SU-DHL-6 (cell line): Measurements from ENCODE around the gene THSD7B.

Experiments
- H2AFZ ChIP-seq: fragments of 200-600 bp; sonication (generic); 2 replicates; pipeline ENCODE4 v1.6.1; 2014; ENCODE audit warnings: low read depth, mild to moderate bottlenecking, moderate library complexity, mixed read lengths, antibody characterized with exemption, low read length; ENCODE audit not compliant: severe bottlenecking
- H3F3A ChIP-seq: fragments of 200-600 bp; shearing (Covaris generic); 2 replicates; pipeline ENCODE4 v1.6.0; 2016; ENCODE audit warnings: antibody characterized with exemption, mild to moderate bottlenecking; ENCODE audit not compliant: insufficient read depth
- H3K27ac ChIP-seq: fragments of 200-600 bp; sonication (generic); 2 replicates; pipeline ENCODE4 v1.5.1; 2016; ENCODE audit warnings: low read depth, mild to moderate bottlenecking, low read length, moderate library complexity, mixed read lengths
- H3K27me3 ChIP-seq: fragments of 200-600 bp; sonication (generic), shearing (Covaris generic); 2 replicates; pipeline ENCODE4 v1.6.0; 2014; ENCODE audit warnings: mild to moderate bottlenecking, low read length
- H3K36me3 ChIP-seq: fragments of 200-600 bp; sonication (generic); 2 replicates; pipeline ENCODE4 v1.6.1; 2014; ENCODE audit warnings: mild to moderate bottlenecking, low read length, mixed read lengths
- H3K4me2 ChIP-seq: fragments of 300-600, 200-600 bp; shearing (Covaris generic), sonication (generic); 2 replicates; pipeline ENCODE4 v1.6.0; 2014; ENCODE audit warnings: low read length, low read depth, mild to moderate bottlenecking; ENCODE audit not compliant: poor library complexity, severe bottlenecking
- H3K4me3 ChIP-seq: fragments of 200-600 bp; sonication (generic); 2 replicates; pipeline ENCODE4 v1.5.1; 2014; ENCODE audit warnings: antibody characterized with exemption, low read length, mild to moderate bottlenecking, mixed read lengths; ENCODE audit not compliant: insufficient read depth, poor library complexity, severe bottlenecking
- H3K79me2 ChIP-seq: fragments of 200-600 bp; sonication (generic); 2 replicates; pipeline ENCODE4 v1.6.1; 2014; ENCODE audit warnings: mild to moderate bottlenecking, low read length, moderate library complexity; ENCODE audit not compliant: insufficient read depth
- H3K9ac ChIP-seq: fragments of 200-600 bp; sonication (generic); 2 replicates; pipeline ENCODE4 v1.7.0; 2014; ENCODE audit warnings: mild to moderate bottlenecking, low read length
- H3K9me2 ChIP-seq: fragments of 200-600 bp; sonication (generic); replicated peaks from 2 replicates; pipeline ENCODE4 v1.6.1; 2014; ENCODE audit warnings: low read length; ENCODE audit not compliant: insufficient read depth
- H3K9me3 ChIP-seq: fragments of 200-600 bp; sonication (generic); 2 replicates; pipeline ENCODE4 v1.6.1; 2014; ENCODE audit warnings: low read length, mixed read lengths; ENCODE audit not compliant: insufficient read depth
- H4K20me1 ChIP-seq: fragments of 200-600 bp; sonication (generic); 2 replicates; pipeline ENCODE4 v1.6.1; 2014; ENCODE audit warnings: low read depth, mild to moderate bottlenecking, antibody characterized with exemption, low read length, moderate library complexity, mixed read lengths
- EZH2phosphoT487 ChIP-seq: fragments of 200-600 bp; sonication (generic), shearing (Covaris generic); conservative IDR thresholded peaks from 2 replicates; pipeline ENCODE4 v1.6.1; 2018; ENCODE audit warnings: mild to moderate bottlenecking, antibody characterized with exemption, low read length, moderate library complexity, mixed read lengths
- TF ChIP-seq, protein P1 (sequence below): fragments of 200-600 bp; sonication (generic); IDR thresholded peaks from one replicate; pipeline ENCODE4 v1.5.1; 2017; ENCODE audit warnings: antibody characterized with exemption, mild to moderate bottlenecking, low read length, moderate library complexity; ENCODE audit not compliant: insufficient read depth, poor library complexity, severe bottlenecking

Gene THSD7B

DNA sequence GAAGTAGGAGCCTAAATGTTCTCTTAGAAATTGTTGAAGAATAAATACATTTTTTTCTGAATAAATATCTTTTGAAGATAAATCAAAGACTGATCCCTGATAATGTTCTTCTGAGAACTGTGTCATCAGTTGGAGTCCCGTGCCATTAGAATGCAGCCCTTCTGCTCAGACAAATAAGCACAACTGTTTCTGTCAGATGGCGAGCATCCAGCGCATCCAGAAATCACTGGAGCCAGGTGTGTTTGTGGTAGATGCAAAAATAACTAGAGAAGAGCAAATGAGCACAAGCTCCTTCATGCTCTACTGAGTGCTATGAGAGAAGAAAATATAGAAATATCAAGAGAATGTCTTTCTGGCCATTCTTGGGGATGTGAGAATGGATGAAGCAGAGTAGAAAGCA lies 573.7 kb downstream of the THSD7B start:
- Histone ChIP-seq H3K9me2 (no peaks in the 10 kb centered on the region), H3K27ac (no peak overlapping the region), H3K4me3 (no peak overlapping the region), H2AFZ (no peak overlapping the region), H3K36me3 (no peaks in the 10 kb centered on the region), H3F3A (no peaks in the 10 kb centered on the region), H3K27me3 (no peaks in the 10 kb centered on the region), H4K20me1 (no peaks in the 10 kb centered on the region), H3K9me3 (no peaks in the 10 kb centered on the region), H3K4me2 (no peak overlapping the region), H3K79me2 (no peaks in the 10 kb centered on the region), H3K9ac (no peak overlapping the region)
- TF ChIP-seq, protein P1, sequence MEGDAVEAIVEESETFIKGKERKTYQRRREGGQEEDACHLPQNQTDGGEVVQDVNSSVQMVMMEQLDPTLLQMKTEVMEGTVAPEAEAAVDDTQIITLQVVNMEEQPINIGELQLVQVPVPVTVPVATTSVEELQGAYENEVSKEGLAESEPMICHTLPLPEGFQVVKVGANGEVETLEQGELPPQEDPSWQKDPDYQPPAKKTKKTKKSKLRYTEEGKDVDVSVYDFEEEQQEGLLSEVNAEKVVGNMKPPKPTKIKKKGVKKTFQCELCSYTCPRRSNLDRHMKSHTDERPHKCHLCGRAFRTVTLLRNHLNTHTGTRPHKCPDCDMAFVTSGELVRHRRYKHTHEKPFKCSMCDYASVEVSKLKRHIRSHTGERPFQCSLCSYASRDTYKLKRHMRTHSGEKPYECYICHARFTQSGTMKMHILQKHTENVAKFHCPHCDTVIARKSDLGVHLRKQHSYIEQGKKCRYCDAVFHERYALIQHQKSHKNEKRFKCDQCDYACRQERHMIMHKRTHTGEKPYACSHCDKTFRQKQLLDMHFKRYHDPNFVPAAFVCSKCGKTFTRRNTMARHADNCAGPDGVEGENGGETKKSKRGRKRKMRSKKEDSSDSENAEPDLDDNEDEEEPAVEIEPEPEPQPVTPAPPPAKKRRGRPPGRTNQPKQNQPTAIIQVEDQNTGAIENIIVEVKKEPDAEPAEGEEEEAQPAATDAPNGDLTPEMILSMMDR = no peak
- TF ChIP-seq EZH2phosphoT487 = no peak

DNA sequence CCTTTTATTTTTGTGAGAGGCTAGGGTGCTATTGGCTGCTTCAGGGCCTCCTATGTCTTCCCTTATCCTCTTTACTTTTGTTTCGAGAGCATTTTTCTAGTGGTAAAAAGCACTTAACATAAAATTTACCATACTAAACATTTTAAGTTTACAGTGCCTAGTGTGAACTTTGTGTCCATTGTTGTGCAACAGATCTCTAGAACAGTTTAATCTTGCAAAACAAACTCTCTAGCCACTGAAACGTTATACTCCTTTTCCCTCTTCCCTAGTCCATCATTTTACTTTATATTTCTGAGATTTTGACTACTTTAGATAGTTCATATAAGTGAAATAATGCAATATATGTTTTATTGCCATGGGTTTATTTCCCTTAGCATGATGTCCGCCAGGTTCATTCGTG lies 580.6 kb downstream of the THSD7B start:
- no peaks in the 10 kb centered on the region for H3K79me2 ChIP-seq
- H4K20me1 ChIP-seq = no peaks in the 10 kb centered on the region
- H2AFZ ChIP-seq = no peak overlapping the region
- H3K9ac ChIP-seq = no peak overlapping the region
- no peaks in the 10 kb centered on the region for H3K9me2 ChIP-seq
- no peak overlapping the region for H3K27ac ChIP-seq
- no peaks in the 10 kb centered on the region for H3K27me3 ChIP-seq
- H3F3A ChIP-seq = no peaks in the 10 kb centered on the region
- no peaks in the 10 kb centered on the region for H3K36me3 ChIP-seq
- no peak overlapping the region for H3K4me3 ChIP-seq
- TF ChIP-seq, protein P1 = no peak
- TF ChIP-seq EZH2phosphoT487 = no peak
- no peak overlapping the region for H3K4me2 ChIP-seq
- H3K9me3 ChIP-seq = no peaks in the 10 kb centered on the region

DNA sequence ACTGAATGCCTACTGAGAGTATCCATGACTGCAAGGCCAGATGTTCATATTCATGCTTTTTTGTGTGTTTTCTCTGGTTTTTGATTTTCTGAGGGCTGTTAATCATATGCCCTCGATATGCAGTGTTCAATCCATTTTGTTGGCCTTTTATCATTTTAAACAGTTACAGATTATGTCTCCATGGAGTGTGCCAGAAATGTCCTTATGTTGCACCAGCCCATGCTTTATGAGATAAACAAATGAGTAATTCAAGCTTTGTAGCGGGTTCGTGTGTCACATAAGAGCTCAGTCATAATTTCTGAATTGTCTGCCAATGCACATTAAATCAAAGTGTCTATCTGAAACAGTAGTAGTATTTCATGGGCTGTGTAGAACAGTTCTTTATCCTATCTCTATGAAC lies 583.0 kb downstream of the THSD7B start:
- H3F3A ChIP-seq = no peaks in the 10 kb centered on the region
- H3K9ac ChIP-seq = no peak overlapping the region
- no peak overlapping the region for H2AFZ ChIP-seq
- H3K9me3 ChIP-seq = no peaks in the 10 kb centered on the region
- H3K9me2 ChIP-seq = no peaks in the 10 kb centered on the region
- no peaks in the 10 kb centered on the region for H3K27me3 ChIP-seq
- H4K20me1 ChIP-seq = no peaks in the 10 kb centered on the region
- no peaks in the 10 kb centered on the region for H3K36me3 ChIP-seq
- H3K27ac ChIP-seq = no peak overlapping the region
- H3K4me3 ChIP-seq = no peak overlapping the region
- H3K4me2 ChIP-seq = no peak overlapping the region
- H3K79me2 ChIP-seq = no peaks in the 10 kb centered on the region
- TF ChIP-seq EZH2phosphoT487 = no peak
- TF ChIP-seq, protein P1 = no peak

DNA sequence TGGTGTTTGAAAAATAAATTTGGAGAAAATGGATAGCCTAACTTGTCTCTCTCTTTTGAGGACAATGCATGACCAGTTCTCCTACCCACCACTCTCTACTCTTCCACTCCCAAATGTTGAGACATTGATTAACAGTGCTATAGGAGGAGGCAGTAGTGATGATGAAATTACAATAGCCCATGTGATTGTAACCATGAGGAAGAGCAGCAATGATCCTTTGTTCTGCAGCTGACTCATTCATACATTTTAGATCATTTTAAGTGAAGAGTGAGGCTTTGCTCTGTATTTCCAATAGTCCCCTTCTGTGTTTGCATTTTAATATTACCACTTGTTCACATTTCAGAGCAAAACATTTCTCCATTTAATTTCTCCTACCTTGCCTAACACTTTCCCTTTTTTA lies 592.3 kb downstream of the THSD7B start:
- H3K4me2 ChIP-seq = no peak overlapping the region
- no peak overlapping the region for H2AFZ ChIP-seq
- H3K4me3 ChIP-seq = no peak overlapping the region
- no peaks in the 10 kb centered on the region for H3K27me3 ChIP-seq
- H3K27ac ChIP-seq = no peak overlapping the region
- H3F3A ChIP-seq = no peaks in the 10 kb centered on the region
- H3K9ac ChIP-seq = no peak overlapping the region
- H3K79me2 ChIP-seq = no peaks in the 10 kb centered on the region
- no peaks in the 10 kb centered on the region for H3K36me3 ChIP-seq
- H3K9me3 ChIP-seq = no peaks in the 10 kb centered on the region
- no peaks in the 10 kb centered on the region for H3K9me2 ChIP-seq
- TF ChIP-seq EZH2phosphoT487 = no peak
- TF ChIP-seq, protein P1 = no peak
- no peaks in the 10 kb centered on the region for H4K20me1 ChIP-seq
